ENCODE data around the gene DHRS4.
"Not testable (repeated sequence)": the region's sequence is repeated elsewhere in the genome, so short reads cannot be mapped to it uniquely, and the experiment has no call there.

Gene DHRS4

DNA sequence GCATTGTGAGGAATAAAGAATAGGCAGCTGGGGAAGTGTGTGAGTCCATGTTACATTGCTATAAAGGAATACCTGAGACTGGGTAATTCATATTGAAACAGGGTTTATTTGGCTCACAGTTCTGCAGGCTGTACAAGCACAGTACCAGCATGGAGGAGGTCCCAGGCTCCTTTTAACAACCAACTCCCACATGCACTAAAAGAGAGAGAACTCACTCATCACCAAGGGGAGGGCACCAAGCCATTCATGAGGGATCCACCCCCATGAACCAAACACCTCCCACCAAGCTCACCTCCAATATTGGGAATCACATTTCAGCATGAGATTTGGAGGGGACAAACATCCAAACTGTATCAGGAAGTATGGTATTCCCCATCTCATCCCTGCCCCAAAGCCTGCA is 11.9 kb upstream of the DHRS4 start:
- no peak for DNase-seq

DNA sequence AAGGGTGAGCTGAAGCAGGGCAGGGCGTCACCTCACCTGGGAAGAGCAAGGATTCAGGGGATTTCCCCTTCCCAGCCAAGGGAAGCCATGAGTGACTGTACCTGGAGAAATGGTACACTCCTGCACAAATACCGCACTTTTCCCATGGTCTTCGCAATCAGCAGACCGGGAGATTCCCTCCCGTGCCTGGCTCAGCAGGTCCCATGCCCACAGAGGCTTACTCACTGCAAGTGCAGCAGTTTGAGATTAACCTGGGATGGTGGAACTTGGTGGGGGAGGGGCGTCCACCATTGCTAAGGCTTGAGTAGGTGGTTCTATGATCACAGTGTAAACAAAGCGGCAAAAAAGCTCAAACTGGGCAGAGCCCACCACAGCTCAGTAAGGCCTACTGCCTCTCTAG is 11.0 kb upstream of the DHRS4 start:
- DNase-seq: peak; percentile 42

- DNase-seq: not testable (repeated sequence)
These were observed 4.5 kb upstream of the DHRS4 start for GRCh38 chr14:23949069-23949468.

- DNase-seq: no peak
These were observed 3.0 kb upstream of the DHRS4 start for GRCh38 chr14:23950411-23951135.

GRCh38 chr14:23951136-23951466 is 2.5 kb upstream of the DHRS4 start:
- DNase-seq: not testable (repeated sequence)

DNA sequence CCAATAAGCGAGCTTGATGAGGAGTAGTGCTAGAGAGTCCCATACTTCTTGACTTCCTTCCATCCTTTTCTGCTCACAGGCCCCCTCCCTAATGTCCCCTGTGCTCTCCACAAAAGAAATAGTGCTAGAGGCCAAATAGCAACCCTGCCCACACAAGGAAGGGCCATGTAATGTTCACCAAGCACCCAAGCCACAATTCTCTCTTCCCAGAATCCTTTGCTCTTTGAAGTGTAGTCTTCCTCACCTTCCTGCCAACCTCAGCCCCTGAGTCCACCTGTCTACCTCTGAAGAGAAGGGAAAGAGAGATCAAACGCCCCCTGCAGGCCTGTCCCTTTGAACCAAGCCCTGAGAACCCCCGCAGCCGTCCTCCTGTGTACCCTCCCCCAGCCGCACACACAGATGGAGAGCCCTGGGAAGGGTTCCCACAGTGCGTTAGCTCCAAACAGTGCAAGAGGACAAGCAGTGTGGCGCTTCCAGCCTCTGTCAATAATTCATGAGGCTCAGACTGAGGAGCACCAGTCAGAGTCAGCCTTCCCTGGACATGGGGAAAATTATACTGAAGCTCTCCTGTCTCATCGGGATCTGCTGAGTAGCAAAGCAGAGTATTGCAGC is 1.9 kb upstream of the DHRS4 start:
- no peak for DNase-seq

DNA sequence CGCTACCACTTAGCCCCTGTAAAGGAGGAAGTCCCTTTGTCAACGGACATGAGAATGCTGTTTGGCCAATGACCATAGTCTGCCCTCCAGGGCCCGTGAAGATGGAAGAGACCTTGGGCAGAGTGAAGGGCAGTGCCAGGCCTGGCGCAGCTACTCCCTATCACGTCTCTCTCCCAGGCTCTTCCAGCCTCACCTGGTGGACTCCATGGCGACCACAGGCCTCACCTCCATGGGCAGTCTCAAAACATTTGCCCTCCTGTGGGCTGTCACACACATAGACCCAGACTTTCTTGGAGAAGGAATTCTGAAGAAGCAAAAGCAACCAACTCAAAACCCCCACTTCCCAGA is 480 bp upstream of the DHRS4 start:
- DNase-seq: not testable (repeated sequence)

- DNase-seq: not testable (repeated sequence)
These were observed 677 bp downstream of the DHRS4 start for GRCh38 chr14:23954279-23954614.

DNA sequence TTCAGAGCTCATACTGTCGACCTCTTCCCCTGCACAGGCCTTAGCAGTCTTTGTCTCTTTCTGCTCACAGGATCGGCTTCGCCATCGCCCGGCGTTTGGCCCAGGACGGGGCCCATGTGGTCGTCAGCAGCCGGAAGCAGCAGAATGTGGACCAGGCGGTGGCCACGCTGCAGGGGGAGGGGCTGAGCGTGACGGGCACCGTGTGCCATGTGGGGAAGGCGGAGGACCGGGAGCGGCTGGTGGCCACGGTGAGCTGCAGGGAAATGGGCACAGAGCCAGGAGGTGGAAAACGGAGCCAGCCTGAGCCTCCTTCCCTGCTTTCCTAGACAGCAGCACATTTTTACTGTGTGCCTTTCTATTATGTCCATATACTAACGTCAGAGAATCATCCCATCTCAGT is 1.4 kb downstream of the DHRS4 start:
- DNase-seq: not testable (repeated sequence)

GRCh38 chr14:23955811-23956210 is 2.2 kb downstream of the DHRS4 start:
- not testable (repeated sequence) for DNase-seq

- not testable (repeated sequence) for DNase-seq
These were observed 4.5 kb downstream of the DHRS4 start for GRCh38 chr14:23957913-23958569.

DNA sequence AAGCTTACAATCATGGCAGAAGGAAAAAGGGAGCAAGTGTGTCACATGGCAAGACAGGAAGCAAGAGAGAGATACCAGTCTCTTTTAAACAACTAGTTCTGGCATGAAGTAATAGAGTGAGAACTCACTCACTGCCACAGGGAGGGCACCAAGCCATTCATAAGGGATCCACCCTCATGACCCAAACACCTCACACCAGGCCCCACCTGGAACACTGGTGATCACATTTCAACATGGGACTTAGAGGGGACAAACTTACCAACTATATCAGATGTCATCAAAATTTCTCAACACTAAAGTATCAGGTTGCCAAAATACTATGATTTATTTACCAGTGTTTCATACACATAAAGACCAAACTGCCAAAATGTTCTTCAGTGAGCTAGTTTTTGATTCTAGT is 7.3 kb downstream of the DHRS4 start:
- DNase-seq: not testable (repeated sequence)

GRCh38 chr14:23961704-23962103 is 8.1 kb downstream of the DHRS4 start:
- not testable (repeated sequence) for DNase-seq

DNA sequence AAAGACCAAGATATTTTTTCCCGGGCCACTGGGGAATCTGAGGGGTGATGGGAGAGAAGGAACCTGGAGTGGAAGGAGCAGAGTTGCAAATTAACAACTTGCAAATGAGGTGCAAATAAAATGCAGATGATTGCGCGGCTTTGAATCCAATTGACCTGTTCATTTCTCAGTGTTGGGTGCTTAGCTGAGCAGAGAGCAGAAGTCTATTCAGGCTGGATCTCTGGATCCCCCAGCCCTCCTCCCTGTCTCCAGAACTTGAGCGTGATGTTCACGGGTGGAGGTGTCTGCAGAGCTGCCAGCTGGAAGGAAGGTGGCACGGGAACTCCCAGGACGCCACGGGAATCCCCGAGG is 15.5 kb downstream of the DHRS4 start:
- DNase-seq: not testable (repeated sequence)

DNA sequence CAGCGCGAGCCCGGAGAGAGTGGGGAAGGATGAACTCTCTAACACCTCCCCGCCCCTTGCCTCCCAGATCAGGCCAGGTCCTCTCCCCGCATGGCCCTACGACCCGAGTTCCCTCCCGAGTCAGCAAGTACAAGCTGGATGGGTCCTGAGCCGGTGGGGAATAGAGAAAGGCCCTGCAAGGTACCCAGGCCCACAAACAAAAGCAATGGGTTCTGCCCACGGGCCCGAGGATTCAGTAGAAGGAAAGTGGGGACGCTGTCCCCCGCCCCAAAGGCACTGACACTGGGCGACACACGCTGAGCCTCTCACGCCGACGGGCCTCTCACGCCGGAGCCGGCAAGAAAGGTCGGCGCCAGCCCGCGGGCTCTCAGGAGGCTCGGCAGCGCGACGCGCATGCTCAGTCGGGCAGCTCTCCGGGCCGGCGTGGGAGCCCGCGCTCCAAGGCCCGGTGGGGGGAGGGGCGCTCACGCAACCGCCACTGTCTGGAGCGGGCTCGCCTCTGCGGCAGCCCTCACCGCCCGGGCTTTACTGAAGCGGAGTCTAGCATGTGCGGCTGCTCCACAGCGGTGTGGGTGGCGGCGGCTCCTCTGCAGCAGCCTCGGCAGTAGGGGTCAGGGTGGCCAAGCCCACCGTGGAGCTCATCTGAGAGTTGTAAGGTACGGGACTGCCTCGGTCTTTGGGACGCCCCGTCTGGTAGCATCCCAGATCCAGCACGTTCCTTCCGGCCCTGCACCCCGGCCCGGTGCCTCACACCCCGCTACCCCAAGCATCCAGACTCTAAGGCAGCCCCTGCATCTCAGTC is 16.1 kb downstream of the DHRS4 start:
- DNase-seq: peak; percentile 86

GRCh38 chr14:23970283-23970659 is 16.7 kb downstream of the DHRS4 start:
- not testable (repeated sequence) for DNase-seq

GRCh38 chr14:23973178-23973577 is 19.6 kb downstream of the DHRS4 start:
- DNase-seq: not testable (repeated sequence)

DNA sequence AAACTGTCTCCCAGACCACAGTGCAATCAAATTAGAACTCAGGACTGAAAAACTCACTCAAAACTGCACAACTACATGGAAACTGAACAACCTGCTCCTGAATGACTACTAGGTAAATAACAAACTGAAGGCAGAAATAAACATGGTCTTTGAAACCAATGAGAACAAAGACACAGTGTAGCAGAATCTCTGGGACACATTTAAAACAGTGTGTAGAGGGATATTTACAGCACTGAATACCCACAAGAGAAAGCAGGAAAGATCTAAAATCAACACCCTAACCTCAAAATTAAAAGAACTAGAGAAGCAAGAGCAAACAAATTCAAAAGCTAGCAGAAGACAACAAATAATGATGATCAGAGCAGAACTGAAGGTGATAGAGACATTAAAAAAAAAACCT is 20.5 kb downstream of the DHRS4 start:
- DNase-seq: not testable (repeated sequence)

- not testable (repeated sequence) for DNase-seq
These were observed 23.6 kb downstream of the DHRS4 start for GRCh38 chr14:23977208-23977607.

DNA sequence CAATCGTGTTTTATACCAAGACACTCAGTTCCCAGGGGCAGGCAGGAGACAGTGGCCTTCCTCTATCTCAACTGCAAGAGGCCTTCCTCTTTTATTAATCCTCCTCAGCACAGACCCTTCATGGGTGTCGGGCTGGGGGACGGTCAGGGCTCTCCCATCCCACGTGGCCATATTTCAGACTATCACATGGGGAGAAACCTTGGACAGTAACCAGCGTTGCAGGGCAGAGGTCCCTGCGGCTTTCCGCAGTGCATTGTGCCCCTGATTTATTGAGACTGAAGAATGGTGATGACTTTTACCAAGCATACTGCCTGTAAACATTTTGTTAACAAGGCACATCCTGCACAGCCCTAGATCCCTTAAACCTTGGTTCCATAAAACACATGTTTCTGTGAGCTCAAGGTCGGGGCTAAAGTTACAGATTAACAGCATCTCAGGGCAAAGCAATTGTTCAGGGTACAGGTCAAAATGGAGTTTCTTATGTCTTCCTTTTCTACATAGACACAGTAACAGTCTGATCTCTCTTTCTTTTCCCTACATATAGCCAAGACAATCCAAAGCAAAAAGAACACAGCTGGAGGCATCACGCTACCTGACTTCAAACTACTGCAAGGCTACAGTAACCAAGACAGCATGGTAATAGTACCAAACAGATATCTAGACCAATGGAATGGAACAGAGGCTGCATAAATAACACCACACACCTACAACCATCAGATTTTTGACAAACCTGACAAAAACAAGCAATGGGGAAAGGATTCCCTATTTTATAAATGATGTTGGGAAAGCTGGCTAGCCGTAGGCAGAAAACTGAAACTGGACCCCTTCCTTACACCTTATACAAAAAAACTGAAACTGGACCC is 28.6 kb downstream of the DHRS4 start:
- DNase-seq: not testable (repeated sequence)

DNA sequence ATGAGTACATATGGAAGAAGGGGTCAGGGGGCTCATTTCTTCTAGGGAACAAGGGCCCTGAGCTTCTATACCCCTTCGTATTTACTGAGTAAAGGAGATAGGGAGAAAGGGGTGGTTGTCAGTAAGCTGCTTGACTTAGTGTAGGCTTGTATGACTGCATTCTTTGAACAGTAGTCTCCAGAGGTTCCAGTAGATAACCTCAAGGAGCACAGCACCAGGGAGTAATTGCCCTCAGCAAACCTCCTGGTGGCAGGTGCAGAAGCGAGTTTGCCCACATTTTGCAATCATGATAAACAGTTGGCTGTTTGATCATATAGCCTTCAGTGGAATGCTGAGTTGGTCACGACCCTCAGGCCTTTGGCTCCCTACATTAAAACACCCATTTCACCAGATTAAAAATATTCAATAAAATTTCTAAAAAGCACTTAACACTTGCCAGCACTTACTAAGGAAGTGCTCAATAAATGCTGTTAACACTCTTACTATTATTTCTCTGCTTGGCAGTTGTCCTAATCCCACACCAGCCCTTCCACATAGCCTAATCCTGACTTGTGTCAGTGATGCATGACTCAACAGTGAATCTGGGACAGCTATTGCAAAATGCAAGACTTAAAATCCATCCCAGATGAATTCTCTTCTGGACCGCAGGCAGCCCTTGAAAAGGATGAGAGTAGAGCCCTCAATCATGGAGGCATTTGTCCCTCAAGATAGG is 31.5 kb downstream of the DHRS4 start:
- DNase-seq: no peak

DNA sequence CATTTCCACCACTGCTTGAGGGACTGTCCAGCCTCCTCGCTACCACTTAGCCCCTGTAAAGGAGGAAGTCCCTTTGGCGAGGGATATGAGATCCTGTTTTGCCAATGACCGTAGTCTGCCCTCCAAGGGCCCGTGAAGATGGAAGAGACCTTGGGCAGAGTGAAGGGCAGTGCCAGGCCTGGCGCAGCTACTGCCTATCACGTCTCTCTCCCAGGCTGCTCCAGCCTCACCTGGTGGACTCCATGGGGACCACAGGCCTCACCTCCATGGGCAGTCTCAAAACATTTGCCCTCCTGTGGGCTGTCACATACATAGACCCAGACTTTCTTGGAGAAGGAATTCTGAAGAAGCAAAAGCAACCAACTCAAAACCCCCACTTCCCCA is 34.6 kb downstream of the DHRS4 start:
- DNase-seq: not testable (repeated sequence)
